CD4-positive, alpha-beta T cell treated with Interleukin-10 for 1 hour (primary cell): ENCODE results near the gene OR2T29.
"Not testable (repeated sequence)": the region's sequence is repeated elsewhere in the genome, so short reads cannot be mapped to it uniquely, and the experiment has no call there.

Experiments
- DNase-seq: peaks from one replicate; pipeline ENCODE4 v3.0.0-alpha.2; 2020

Gene OR2T29

GRCh38 chr1:248507773-248508172, 54.8 kb downstream of the OR2T29 start, which contains the start of gene OR2G6:
Gene OR2G6 (plus strand): TSS chr1:248508073. CDS start chr1:248521647, 13,574 bp downstream.
- not testable (repeated sequence) for DNase-seq
